Fibroblast of skin of abdomen (primary cell): ENCODE data around the gene GNAT1.

Experiments used
- DNase-seq: peaks from one replicate; pipeline ENCODE4 v3.0.0-alpha.2; 2013

The GNAT1 gene

DNA sequence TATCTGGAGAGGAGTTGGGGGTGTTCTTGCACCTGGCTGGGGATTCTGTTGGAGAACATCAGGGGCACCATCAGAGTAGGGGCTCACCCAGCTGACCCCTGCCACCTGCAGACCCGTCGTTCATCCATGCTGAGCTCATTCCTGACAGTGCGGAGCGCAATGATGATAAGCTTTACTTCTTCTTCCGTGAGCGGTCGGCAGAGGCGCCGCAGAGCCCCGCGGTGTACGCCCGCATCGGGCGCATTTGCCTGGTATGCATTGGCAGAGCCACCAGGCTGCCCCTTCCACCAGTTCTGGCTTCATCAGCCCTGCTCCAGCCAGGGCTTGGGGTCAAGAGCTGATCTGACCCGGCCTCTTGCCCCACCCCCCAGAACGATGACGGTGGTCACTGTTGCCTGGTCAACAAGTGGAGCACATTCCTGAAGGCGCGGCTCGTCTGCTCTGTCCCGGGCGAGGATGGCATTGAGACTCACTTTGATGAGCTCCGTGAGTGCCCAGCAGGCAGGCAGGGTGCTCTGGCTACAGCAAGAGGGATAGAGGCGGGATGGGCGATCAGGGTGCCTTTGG, 8.8 kb upstream of the GNAT1 start:
- no peak for DNase-seq

DNA sequence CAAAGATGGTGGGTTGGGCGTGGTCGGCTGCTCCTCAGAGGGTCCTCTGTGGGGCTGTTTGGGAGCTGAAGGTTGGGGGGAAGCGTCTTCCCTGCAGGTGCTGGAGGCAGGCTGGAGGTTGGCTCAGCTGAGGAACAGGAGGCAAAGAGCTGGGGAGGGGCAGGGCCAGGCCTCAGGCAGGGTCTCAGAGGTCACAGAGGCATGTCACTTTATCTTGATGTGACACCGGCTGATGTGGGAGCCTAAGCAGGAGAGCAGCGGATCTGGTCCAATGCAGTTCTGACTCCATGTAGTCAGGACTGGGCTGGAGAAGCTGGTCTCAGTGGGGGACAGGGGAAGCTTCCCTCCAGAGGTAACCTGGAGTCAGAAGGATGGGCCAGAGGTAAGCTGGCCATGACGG, 7.7 kb upstream of the GNAT1 start:
- DNase-seq: no peak

DNA sequence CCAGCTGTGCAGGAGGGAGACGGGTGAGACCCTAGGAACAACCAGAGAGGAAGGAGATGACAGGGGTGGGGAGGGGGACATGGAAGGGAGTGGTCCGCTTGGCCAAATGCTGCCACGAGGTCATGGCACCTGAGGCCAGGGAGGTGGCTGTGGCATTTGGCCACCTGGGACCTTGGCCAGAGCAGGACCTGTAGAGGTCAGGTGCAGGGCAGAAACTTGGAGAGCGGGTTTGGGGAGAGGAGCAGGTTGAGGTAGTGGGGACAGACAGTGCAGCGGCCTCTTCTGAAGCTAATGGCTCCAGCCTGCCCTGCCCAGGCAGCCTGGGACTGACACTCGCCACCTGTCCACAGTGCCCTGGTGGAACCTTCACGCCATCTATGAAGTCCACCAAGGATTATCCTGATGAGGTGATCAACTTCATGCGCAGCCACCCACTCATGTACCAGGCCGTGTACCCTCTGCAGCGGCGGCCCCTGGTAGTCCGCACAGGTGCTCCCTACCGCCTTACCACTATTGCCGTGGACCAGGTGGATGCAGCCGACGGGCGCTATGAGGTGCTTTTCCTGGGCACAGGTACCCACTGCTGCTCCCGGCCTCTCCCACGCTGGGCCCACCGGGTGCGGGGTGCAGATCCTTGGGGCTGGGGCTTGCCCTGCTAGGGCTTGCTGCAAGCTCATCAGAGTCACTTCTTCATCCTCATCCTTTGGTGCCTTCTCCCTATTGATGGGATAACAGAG, 7.0 kb upstream of the GNAT1 start:
- DNase-seq: no peak

DNA sequence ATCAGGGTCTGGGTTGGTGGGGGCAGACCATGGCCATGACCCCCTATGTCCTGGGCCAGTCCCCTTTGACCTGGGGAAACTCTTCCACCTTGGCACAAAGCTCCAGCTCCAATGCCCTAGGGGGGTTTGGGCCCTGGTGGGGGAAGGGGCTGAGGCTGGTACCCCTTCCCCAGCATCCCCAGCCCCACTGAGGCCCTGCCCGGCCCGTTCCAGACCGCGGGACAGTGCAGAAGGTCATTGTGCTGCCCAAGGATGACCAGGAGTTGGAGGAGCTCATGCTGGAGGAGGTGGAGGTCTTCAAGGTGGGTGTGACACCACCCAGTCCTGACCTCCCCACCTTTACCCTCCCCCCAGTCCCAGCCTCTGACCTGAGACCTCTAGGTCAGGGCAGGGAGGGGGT, 6.2 kb upstream of the GNAT1 start:
- DNase-seq: no peak

DNA sequence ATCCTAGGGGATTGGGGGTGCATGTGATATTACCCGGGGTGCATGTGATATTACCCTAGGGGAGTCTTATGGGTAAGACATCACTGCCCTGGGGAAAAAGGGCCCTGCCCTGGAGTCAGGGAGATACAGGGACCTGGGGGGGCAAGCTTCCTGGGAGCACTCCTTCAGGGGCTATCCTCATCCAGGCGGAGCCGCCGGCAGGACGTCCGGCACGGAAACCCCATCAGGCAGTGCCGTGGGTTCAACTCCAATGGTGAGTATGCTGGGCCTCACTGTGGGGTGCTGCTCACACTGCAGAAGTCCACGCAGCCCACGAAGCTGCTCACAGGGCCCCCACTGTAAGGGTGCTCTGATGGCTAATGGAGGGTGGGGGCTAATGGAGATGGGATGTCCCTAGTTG, 5.3 kb upstream of the GNAT1 start:
- DNase-seq: no peak

DNA sequence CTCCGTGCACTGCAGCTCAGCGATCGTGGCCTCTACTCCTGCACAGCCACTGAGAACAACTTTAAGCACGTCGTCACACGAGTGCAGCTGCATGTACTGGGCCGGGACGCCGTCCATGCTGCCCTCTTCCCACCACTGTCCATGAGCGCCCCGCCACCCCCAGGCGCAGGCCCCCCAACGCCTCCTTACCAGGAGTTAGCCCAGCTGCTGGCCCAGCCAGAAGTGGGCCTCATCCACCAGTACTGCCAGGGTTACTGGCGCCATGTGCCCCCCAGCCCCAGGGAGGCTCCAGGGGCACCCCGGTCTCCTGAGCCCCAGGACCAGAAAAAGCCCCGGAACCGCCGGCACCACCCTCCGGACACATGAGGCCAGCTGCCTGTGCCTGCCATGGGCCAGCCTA, 3.7 kb upstream of the GNAT1 start:
- no peak for DNase-seq

DNA sequence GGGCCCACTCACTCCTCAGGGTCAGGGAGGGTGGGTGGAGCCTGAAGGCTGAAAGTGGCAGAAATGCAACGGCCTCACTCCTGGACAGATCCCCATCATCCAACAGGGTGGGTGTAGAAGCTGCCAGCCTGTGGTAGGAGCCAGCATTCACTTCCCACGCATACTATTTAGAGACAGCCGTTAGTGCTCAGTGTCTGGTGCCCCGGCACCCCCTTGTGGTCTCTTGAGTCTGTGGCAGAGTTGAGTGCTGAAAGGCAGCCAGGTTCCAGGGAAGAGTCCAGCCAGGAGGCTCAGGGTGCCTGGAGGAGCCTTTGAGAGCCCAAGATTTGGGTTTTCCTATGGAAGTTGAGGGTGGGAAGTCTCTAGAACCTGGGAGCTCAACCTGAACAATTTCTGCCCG, 2.1 kb upstream of the GNAT1 start:
- DNase-seq: peak; percentile 78

DNA sequence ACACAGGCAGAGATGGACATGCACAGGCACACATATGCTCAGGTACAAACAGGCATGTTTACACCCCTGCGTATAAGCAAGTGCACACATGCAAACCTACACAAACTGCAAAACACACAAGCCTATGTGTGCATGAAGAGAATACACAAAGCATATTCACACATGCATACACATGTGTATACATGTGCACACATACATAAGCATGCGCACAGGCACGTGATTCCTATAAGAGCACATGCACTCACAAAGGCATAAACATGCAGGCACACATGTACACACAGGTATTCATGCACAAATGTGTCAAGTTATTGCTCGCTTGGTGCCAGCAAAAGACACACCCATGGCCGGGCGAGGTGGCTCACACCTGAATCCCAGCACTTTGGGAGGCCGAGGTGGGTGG, 1.4 kb upstream of the GNAT1 start:
- no peak for DNase-seq

DNA sequence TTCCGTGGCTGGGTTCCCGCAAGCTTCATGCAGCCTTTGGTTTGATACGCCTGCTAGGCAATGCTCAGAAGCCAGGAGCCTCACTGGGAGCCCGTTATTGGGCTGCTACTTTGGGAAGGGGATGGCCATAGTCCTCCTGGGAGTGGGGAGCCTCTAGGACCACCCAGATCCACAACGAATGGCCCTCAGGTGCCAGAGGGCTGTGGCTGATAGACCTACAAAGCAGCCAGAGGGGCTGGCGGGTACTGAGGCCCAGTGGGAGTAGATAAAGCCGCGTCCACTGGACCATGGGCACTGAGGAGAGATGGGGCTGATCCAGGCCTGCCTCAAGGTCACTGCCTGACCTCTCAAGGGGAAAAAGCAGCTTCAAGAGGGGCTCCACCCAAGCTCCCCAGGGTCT, 714 bp downstream of the GNAT1 start:
- no peak for DNase-seq

DNA sequence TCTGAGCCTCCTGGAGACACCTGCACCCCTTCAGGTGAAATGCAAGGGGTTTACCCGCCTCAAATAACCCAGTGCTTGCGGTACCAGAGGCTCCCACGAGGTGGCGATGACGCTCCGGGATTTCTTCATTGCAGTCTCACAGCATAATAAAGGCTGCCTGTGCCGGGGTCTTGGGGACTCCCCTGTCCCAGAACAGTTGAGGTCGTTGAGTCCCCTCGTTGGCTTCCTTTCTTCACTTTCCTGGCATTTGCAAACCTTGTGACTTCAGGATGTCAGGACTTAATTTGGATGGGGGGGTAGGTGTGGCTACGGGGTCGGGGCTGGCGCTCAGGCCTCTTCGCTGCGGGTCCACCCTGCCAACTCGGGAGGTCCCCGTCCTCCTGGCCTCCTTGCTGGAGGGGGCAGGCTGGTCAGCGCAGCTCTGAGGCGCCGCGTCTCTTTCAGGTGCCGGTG, 1.3 kb downstream of the GNAT1 start:
- DNase-seq: peak; percentile 37

DNA sequence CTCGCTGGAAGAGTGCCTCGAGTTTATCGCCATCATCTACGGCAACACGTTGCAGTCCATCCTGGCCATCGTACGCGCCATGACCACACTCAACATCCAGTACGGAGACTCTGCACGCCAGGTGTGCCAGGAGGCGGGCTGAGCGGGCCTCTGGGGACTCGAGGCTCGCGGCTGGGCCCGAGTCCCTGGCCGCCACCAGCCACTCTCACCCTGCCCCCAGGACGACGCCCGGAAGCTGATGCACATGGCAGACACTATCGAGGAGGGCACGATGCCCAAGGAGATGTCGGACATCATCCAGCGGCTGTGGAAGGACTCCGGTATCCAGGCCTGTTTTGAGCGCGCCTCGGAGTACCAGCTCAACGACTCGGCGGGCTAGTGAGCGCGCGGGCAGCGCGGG, 1.9 kb downstream of the GNAT1 start:
- DNase-seq: no peak

DNA sequence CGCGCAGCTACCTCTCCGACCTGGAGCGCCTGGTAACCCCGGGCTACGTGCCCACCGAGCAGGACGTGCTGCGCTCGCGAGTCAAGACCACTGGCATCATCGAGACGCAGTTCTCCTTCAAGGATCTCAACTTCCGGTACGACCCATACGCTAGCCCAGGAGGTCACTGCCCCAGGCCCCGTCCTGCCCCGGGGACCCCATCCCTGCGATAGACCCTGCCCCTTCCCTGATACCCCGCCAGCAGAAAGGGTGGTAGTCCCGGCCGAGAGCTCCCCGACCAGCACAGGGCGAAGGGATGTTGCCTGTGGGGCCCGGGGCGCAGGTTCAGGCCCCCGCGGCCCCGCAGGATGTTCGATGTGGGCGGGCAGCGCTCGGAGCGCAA, 2.3 kb downstream of the GNAT1 start:
- DNase-seq: no peak

DNA sequence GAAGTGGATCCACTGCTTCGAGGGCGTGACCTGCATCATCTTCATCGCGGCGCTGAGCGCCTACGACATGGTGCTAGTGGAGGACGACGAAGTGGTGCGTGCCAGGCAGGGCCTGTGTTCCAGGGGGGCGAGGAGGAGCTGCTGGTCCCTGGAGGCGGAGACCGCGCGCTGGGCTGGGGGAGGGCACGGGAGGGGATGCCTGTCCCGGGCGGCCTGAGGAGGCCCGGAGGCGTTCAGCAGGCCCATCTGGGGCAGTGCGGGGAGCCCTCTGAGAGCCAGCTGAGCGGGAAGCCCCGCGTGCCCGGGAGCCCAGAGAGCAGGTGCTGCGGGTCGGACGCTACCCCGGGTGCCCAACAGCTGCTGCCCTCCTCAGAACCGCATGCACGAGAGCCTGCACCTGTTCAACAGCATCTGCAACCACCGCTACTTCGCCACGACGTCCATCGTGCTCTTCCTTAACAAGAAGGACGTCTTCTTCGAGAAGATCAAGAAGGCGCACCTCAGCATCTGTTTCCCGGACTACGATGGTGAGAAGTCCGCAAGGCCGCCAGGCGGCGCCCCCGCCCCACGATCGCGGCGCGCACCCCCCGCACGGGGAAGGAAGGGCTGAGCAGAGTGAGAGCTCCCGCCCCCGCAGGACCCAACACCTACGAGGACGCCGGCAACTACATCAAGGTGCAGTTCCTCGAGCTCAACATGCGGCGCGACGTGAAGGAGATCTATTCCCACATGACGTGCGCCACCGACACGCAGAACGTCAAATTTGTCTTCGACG, 2.9 kb downstream of the GNAT1 start:
- peak; percentile 43 for DNase-seq

DNA sequence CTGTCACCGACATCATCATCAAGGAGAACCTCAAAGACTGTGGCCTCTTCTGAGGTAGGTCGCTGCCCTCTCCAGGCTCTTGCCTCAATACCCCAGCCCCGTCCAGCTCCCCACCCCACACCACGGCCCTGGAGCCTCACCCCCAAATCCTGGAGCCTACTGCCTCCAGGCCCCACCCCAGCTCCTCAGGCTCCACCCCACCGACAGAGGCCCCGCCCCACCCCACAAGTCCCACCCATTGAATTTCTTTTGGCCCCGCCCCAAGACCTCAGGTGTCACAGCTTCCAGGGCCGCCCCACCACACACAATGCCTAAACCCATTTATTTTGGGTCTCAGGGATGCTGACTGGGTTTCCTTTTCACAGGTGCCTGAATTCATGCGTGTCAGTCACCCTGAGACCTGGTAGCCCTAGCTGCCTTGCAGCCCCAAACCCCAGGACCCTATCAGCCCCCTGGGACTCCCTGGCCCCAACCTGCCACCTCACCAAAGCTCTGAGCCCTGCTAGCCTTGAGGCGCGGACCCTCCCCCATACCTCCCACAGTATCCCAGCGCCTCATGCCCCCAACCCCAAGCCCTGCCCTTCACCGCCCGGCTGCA, 3.6 kb downstream of the GNAT1 start:
- DNase-seq: no peak

DNA sequence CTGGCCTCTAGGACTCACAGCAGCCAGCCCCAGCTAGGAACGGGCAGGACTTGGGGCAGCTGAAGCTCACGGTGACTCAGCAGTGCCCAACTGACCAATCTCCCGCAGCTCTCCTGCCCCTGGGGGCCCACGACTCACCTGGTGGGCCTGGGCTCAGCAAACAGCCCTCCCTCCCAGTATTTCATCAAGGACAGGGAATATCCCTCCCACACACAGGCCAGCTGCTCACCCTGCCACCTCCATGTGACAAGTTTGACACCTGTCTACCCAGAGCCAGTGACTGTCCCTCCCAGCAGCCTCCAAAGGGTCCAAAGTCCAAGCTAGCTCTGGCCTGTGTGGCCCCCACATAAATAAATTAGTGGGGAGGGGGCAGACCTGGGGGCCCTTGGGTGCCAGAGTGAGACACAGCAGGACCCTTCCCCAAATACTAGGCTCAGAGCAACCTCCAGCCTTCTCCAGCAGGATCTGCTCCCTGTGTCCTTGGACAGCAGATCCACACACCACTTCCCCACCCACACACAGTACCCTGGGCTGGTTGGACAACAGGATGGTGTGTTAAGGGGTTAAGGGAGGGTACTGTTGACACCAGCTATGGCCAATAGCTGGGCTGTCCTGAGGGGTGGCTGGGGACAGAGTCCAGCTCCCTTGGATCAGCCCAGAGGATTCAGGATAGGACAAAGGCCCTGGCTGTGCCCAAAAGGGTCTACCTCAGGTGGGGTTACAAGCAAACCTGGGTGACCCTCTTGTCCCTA, 4.3 kb downstream of the GNAT1 start:
- no peak for DNase-seq

DNA sequence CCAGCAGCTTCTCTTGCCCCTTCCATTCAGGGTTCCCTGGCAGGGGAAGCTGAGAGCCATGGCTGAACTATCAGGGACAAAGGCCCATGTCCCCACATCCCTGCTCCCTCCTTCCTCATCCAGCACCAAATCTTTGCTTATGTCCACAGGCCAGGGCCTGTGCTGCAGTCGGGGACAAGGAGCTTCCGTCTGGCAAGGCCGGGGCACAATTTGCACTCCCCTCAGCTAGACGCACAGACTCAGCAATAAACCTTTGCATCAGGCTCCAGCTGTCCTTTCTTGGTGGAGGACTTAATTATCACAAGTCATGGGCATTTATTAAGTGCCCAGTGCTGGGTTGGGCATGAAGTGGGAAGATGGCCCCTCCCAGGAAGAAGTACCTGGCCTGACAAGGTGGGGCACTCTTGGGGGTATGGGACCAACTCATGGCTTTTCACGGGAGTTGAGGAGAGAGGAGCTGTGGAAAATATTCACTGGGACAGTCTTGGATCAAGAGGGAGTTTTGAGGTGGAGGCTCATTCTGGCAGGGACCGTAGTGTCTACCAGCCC, 4.9 kb downstream of the GNAT1 start:
- DNase-seq: no peak

DNA sequence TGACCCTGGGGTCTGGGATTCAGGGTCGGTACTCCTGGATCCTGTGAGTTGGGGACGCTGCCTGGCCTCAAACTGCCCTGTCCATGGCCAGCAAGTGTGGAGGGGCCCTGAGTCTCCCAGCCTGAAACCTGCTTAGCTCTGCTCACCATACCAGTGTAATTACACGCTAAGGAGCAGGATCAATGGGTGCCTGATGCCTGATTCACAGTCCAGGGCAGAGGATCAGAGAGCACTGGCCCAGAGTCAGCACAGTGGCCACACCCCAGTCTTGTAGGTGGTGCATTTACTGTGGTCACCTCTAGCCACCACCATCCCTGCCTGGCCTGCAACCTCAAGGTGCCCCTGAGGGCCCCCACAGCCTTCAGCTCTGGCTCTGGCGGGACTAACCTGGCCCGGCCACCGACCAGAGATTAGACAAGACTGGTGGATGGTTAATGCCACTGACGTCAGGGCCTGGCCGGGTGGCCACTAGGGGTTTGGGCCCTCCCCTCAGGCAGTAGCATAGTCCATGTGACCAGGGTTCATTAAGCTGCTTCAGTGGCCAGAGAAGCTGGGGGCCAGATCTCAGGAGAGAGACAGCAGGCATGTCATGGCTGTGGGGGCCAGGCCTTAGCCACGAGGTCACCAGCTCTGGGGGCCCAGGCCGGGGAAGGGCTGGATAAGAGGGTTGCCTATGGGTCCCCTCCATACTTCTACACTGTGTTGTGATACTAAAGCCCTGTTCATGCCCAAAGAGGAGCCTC, 10.3 kb downstream of the GNAT1 start:
- DNase-seq: no peak

DNA sequence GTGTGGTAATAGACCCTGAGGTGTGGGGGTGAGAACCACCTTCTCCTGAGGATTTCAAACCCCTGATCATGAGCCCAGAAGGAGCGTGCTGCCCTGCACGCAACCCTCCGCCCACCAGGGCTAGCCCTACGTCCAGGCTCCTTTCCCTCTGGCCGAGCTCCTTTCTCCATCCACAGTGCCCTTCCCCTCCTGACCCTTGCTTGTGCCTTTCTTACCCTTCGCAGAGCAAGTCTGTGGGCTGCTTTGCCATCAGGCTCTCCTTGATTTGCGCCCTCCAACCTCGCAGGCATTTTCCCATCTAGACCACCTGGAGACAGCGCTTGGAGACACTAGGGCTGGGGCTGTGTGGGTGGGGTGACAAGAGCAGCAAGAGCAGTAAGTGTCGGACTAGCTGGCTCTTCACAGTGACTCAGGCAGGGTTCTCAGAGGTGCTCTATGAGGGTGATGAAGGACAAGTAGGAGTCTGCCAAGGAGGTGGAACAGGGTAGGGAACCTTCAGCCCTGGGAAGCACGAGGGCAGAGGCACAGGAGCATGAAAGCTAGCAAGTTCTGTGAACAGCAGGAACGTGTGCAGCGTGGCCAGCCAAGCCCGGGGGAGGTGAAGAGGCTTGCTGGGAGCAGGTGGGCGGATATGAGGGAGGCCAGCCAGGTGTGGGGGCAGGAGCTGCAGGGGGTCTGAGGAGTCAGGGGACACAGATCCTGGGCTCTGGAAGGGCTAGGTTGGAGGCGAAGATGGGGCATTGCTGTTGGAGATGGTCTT, 11.1 kb downstream of the GNAT1 start:
- DNase-seq: no peak

DNA sequence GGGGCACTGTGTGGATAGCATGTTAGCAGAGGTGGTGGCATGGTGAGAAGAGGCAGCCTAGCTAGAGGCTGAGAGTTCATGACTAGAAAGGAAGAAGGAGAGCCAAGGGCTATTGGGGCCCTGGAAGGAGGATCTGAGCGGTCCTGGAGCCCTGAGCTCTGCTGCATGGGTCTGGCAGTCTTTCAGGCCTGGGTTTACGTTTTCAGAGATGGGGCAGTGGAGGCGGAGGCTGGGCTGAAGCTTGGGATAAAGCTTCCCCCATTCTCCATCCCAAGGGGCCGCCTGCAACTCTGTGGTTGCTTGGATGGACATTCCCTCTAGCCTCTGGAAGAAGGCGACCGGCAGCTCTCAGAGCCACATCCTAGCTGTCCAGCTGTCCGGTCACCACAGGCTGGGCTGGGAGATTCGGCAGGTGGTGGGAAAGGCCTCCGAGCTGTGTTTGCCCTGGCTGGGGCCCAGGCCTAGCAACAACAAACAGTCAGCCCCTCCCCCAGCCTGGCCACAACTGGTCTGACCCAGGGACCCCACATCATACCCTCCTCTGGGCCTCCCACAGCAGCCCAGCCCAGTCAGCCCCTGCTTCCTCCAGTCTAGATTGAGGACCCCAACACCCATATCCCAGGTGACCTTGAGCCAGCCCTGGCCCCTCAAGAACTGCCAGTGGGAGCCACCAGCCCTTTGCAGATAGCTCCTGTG, 11.9 kb downstream of the GNAT1 start:
- no peak for DNase-seq
